ENCODE data around the gene GSS. TPM values are rescaled to one million over a fixed set of nuclear protein-coding genes. Genes with fewer than 3 reads are reported as not detected.

GSS gene
- total RNA-seq, 1 donor from 2014 or later = 26.1 TPM

GRCh38 chr20:34892671-34893070 is 62.9 kb downstream of the GSS start:
- Mint-ChIP-seq H3K9me3 (no peaks in the 10 kb centered on the region), H3K27me3 (peaks cover 2% of the 10 kb centered on the region), H3K4me3 (no peak overlapping the region), H3K4me1 (no peaks in the 10 kb centered on the region), H3K36me3 (ENCODE audit: low read depth) (no peaks in the 10 kb centered on the region), H3K27ac (no peak overlapping the region)
- intact Hi-C loops (cut with micrococcal nuclease) = no loop called here
- CTCF ChIA-PET = no interaction called here
- DNase-seq (no peak), ATAC-seq (ENCODE audit: low read depth) (no peak)
- POLR2A ChIA-PET = interaction anchor here (0.6 kb wide), 1 partner anchor 82 kb away, joined by 4 read pairs; no protein-coding TSS in a partner anchor
- TF ChIP-seq CTCF (IDR thresholded peaks at IDR 0.05) = no peak

GRCh38 chr20:34891166-34892062 is 64.2 kb downstream of the GSS start:
- DNase-seq = no peak
- no peaks in the 10 kb centered on the region for H3K4me1 Mint-ChIP-seq
- TF ChIP-seq CTCF (IDR thresholded peaks at IDR 0.05) = no peak
- CTCF ChIA-PET = no interaction called here
- POLR2A ChIA-PET = interaction anchor here (0.6 kb wide), 1 partner anchor 13 kb away, joined by 3 read pairs; no protein-coding TSS in a partner anchor
- H3K36me3 Mint-ChIP-seq (ENCODE audit: low read depth) = no peaks in the 10 kb centered on the region
- no peaks in the 10 kb centered on the region for H3K9me3 Mint-ChIP-seq
- no peak overlapping the region for H3K4me3 Mint-ChIP-seq
- no peak for ATAC-seq (ENCODE audit: low read depth)
- H3K27ac Mint-ChIP-seq = no peak overlapping the region
- H3K27me3 Mint-ChIP-seq = peaks cover 2% of the 10 kb centered on the region
- intact Hi-C loops (cut with micrococcal nuclease) = no loop called here

- Mint-ChIP-seq H3K27me3 (peaks cover 2% of the 10 kb centered on the region), H3K4me3 (no peak overlapping the region), H3K9me3 (no peaks in the 10 kb centered on the region), H3K4me1 (no peaks in the 10 kb centered on the region), H3K27ac (no peak overlapping the region), H3K36me3 (ENCODE audit: low read depth) (no peaks in the 10 kb centered on the region)
- intact Hi-C loops (cut with micrococcal nuclease) = no loop called here
- DNase-seq = no peak
- ChIA-PET POLR2A (no interaction called here), CTCF (interaction anchor here (0.6 kb wide), 1 partner anchor 149 kb away, joined by 4 read pairs; no protein-coding TSS in a partner anchor)
- TF ChIP-seq CTCF (IDR thresholded peaks at IDR 0.05) = no peak
- no peak for ATAC-seq (ENCODE audit: low read depth)
Observed at GRCh38 chr20:34888468-34888867, 67.1 kb downstream of the GSS start.

GRCh38 chr20:34887023-34887422 is 68.6 kb downstream of the GSS start:
- no peak for ATAC-seq (ENCODE audit: low read depth)
- H3K9me3 Mint-ChIP-seq = no peaks in the 10 kb centered on the region
- peaks cover 2% of the 10 kb centered on the region for H3K27me3 Mint-ChIP-seq
- no peaks in the 10 kb centered on the region for H3K36me3 Mint-ChIP-seq (ENCODE audit: low read depth)
- ChIA-PET POLR2A (no interaction called here), CTCF (no interaction called here)
- DNase-seq = no peak
- no peak overlapping the region for H3K4me3 Mint-ChIP-seq
- H3K27ac Mint-ChIP-seq = no peak overlapping the region
- no peak for TF ChIP-seq CTCF (IDR thresholded peaks at IDR 0.05)
- intact Hi-C loops (cut with micrococcal nuclease) = no loop called here
- H3K4me1 Mint-ChIP-seq = no peaks in the 10 kb centered on the region

DNA sequence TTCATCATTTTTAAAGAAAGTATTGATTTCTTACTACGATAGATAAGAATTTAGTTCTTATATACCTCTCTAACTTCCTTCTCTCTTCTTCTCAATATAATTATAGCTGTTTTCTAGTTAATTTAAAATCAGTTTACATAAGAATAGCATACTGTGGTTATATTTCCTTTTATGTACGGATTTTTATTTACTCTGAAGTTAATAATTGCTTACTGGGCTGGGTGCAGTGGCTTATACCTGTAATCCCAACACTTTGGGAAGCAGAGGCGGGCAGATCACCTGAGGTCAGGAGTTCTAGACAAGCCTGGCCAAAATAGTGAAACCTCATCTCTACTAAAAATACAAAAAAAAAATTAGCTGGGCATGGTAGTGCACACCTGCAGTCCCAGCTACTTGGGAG is 69.5 kb downstream of the GSS start:
- H3K27me3 Mint-ChIP-seq = peaks cover 2% of the 10 kb centered on the region
- no peaks in the 10 kb centered on the region for H3K36me3 Mint-ChIP-seq (ENCODE audit: low read depth)
- no peak for ATAC-seq (ENCODE audit: low read depth)
- H3K9me3 Mint-ChIP-seq = no peaks in the 10 kb centered on the region
- CTCF ChIA-PET = no interaction called here
- intact Hi-C loops (cut with micrococcal nuclease) = no loop called here
- DNase-seq = no peak
- H3K4me1 Mint-ChIP-seq = no peaks in the 10 kb centered on the region
- no peak overlapping the region for H3K27ac Mint-ChIP-seq
- POLR2A ChIA-PET = interaction anchor here (1.2 kb wide), 1 partner anchor 9 kb away, joined by 3 read pairs; the partner anchor contains the start of gene ACSS2
- TF ChIP-seq CTCF (IDR thresholded peaks at IDR 0.05) = no peak
- H3K4me3 Mint-ChIP-seq = no peak overlapping the region

Data from activated B cell treated with CpG ODN at 0.5 μM for 24 hours (primary cell).